DMS153 (cell line): ENCODE measurements around the gene IL3.

Experiments
- DNase-seq: peaks from one replicate; lab custom pipeline; 2025; lab: John Stamatoyannopoulos, UW

Gene IL3

GRCh38 chr5:132060501-132061161 lies at the start of gene IL3:
IL3 (plus strand) TSS chr5:132060655; CDS start chr5:132060707, 52 bp downstream.
- no peak for DNase-seq

- no peak for DNase-seq
Observed at GRCh38 chr5:132010989-132011621, 49.4 kb upstream of the IL3 start.

GRCh38 chr5:132011622-132012343 lies 48.7 kb upstream of the IL3 start, which contains the start of gene ACSL6:
ACSL6 (minus strand) TSS chr5:132011658; CDS start chr5:132011553, 105 bp downstream.
- DNase-seq, result no peak

GRCh38 chr5:132012371-132013005 lies 48.0 kb upstream of the IL3 start:
- no peak for DNase-seq

- no peak for DNase-seq
Observed at GRCh38 chr5:132013006-132013689, 47.3 kb upstream of the IL3 start.

- no peak for DNase-seq
Observed at GRCh38 chr5:132013711-132014110, 46.7 kb upstream of the IL3 start.

GRCh38 chr5:132016721-132017250 lies 43.7 kb upstream of the IL3 start:
- no peak for DNase-seq

- no peak for DNase-seq
Observed at GRCh38 chr5:132017316-132017715, 43.1 kb upstream of the IL3 start.

- no peak for DNase-seq
Observed at GRCh38 chr5:132017738-132018625, 42.5 kb upstream of the IL3 start.

GRCh38 chr5:132019337-132019736 lies 41.1 kb upstream of the IL3 start:
- no peak for DNase-seq

GRCh38 chr5:132019857-132020555 lies 40.4 kb upstream of the IL3 start:
- no peak for DNase-seq

- no peak for DNase-seq
Observed at GRCh38 chr5:132020568-132021339, 39.7 kb upstream of the IL3 start.

- no peak for DNase-seq
Observed at GRCh38 chr5:132021654-132022053, 38.8 kb upstream of the IL3 start.

- no peak for DNase-seq
Observed at GRCh38 chr5:132022737-132023136, 37.7 kb upstream of the IL3 start.

GRCh38 chr5:132023258-132024116 lies 37.0 kb upstream of the IL3 start:
- no peak for DNase-seq

- DNase-seq, result no peak
Observed at GRCh38 chr5:132024117-132024435, 36.4 kb upstream of the IL3 start.

GRCh38 chr5:132024789-132025402 lies 35.6 kb upstream of the IL3 start:
- DNase-seq, result no peak

- no peak for DNase-seq
Observed at GRCh38 chr5:132025403-132025971, 35.0 kb upstream of the IL3 start.
